Epidermal melanocyte (primary cell): ENCODE measurements around the gene LONP2.
A peak's percentile ranks its signal among the peaks of the same experiment; 100 is the strongest.

Experiments
- DNase-seq: peaks from one replicate; pipeline ENCODE4 v3.0.0; 2011; ENCODE audit warnings: low spot score; ENCODE audit not compliant: insufficient read length

The LONP2 gene

GRCh38 chr16:48244080-48244862, at the start of gene LONP2:
LONP2 (plus strand) TSS chr16:48244300; CDS start chr16:48244389, 89 bp downstream.
- peak; percentile 75 for DNase-seq

- DNase-seq = no peak
Measured at GRCh38 chr16:48194828-48195556, 49.1 kb upstream of the LONP2 start.

- no peak for DNase-seq
Measured at GRCh38 chr16:48197294-48197693, 46.8 kb upstream of the LONP2 start.

- DNase-seq = no peak
Measured at GRCh38 chr16:48201515-48202201, 42.4 kb upstream of the LONP2 start.

- DNase-seq = no peak
Measured at GRCh38 chr16:48203974-48204824, 39.9 kb upstream of the LONP2 start.

- DNase-seq = no peak
Measured at GRCh38 chr16:48204825-48205151, 39.3 kb upstream of the LONP2 start.

- no peak for DNase-seq
Measured at GRCh38 chr16:48206594-48207242, 37.4 kb upstream of the LONP2 start.

GRCh38 chr16:48210747-48211146, 33.4 kb upstream of the LONP2 start:
- no peak for DNase-seq

- DNase-seq = peak; percentile 59
Measured at GRCh38 chr16:48212033-48212432, 32.1 kb upstream of the LONP2 start.

GRCh38 chr16:48215738-48216137, 28.4 kb upstream of the LONP2 start:
- DNase-seq = no peak

GRCh38 chr16:48217708-48218107, 26.4 kb upstream of the LONP2 start:
- DNase-seq = no peak

GRCh38 chr16:48218473-48218872, 25.6 kb upstream of the LONP2 start:
- no peak for DNase-seq

- DNase-seq = no peak
Measured at GRCh38 chr16:48220891-48221290, 23.2 kb upstream of the LONP2 start.

GRCh38 chr16:48223490-48223889, 20.6 kb upstream of the LONP2 start:
- no peak for DNase-seq

GRCh38 chr16:48225456-48225855, 18.6 kb upstream of the LONP2 start:
- DNase-seq = no peak

- peak; percentile 34 for DNase-seq
Measured at GRCh38 chr16:48231727-48232492, 12.2 kb upstream of the LONP2 start.

- DNase-seq = no peak
Measured at GRCh38 chr16:48232493-48233040, 11.5 kb upstream of the LONP2 start.

GRCh38 chr16:48234630-48235029, 9.5 kb upstream of the LONP2 start:
- no peak for DNase-seq

- DNase-seq = no peak
Measured at GRCh38 chr16:48235058-48235555, 9.0 kb upstream of the LONP2 start.
